Ovary (tissue), 3 donors: Measurements from ENCODE around the gene CCND1.

Experiments used
- CTCF ChIP-seq, 3 donors: fragments of 450-650 bp in 2 of 3; fragments of 200-600 bp in 1 of 3; IDR thresholded peaks; one replicate each; pipeline versions ENCODE4 v1.5.1 to v1.8.0; 2016 to 2022; ENCODE audit warnings: antibody characterized with exemption in 3 of 3, mild to moderate bottlenecking in 1 of 3
- EP300 ChIP-seq: sonication (generic); formaldehyde crosslinking; IDR thresholded peaks from one replicate; pipeline ENCODE4 v1.6.1; 2017; ENCODE audit warnings: antibody characterized with exemption
- POLR2A ChIP-seq: fragments of 450-650 bp; IDR thresholded peaks from one replicate; pipeline ENCODE4 v1.6.1; 2017; ENCODE audit warnings: antibody characterized with exemption, mild to moderate bottlenecking, moderate library complexity
- donor health status: DM: no; HTN: no; CAD: no.

GRCh38 chr11:69646493-69647389 lies 5.8 kb downstream of the CCND1 start:
- TF ChIP-seq CTCF (IDR thresholded peaks at IDR 0.05) (no peak), EP300 (no peak), POLR2A (no peak)
